HepG2 (cell line): ENCODE results near the gene ZFAND4. TPM values are rescaled to one million over a fixed set of nuclear protein-coding genes. Genes with fewer than 3 reads are reported as not detected.

Experiments used
- BATF2 ChIP-seq: sonication (generic); formaldehyde crosslinking; IDR thresholded peaks from 2 replicates; pipeline ENCODE4 v1.8.0; 2022; ENCODE audit warnings: mild to moderate bottlenecking, missing genetic modification reagents, moderate library complexity
- FOXA1 ChIP-seq, 2 experiments: fragments of 450-650 bp in 1 of 2; sonication (generic) in 1 of 2; formaldehyde crosslinking in 1 of 2; IDR thresholded peaks; 2 replicates each; pipeline versions ENCODE4 v1.4.0 to v1.6.1; 2016 to 2020; ENCODE audit warnings: missing genetic modification reagents in 1 of 2
- HDAC2 ChIP-seq: sonication (generic); formaldehyde crosslinking; IDR thresholded peaks from 2 replicates; pipeline ENCODE4 v1.4.0; 2020; ENCODE audit warnings: missing genetic modification reagents
- ISL2 ChIP-seq: sonication (generic); formaldehyde crosslinking; IDR thresholded peaks from 2 replicates; pipeline ENCODE4 v1.5.0; 2020; ENCODE audit warnings: missing genetic modification reagents
- KDM6A ChIP-seq: IDR thresholded peaks from 2 replicates; pipeline ENCODE4 v1.6.1; 2016; ENCODE audit warnings: low read depth
- RXRB ChIP-seq: IDR thresholded peaks from 2 replicates; pipeline ENCODE4 v1.6.1; 2016; ENCODE audit warnings: borderline replicate concordance, missing genetic modification reagents, missing compliant biosample characterization
- ZBTB40 ChIP-seq, 2 experiments: fragments of 450-650 bp in 1 of 2; sonication (generic) in 1 of 2; formaldehyde crosslinking in 1 of 2; IDR thresholded peaks; 2 replicates each; pipeline versions ENCODE4 v1.6.1 to v1.8.0; 2016 to 2022; ENCODE audit warnings: antibody characterized with exemption in 1 of 2, mild to moderate bottlenecking in 1 of 2, missing genetic modification reagents in 1 of 2
- ZNF430 ChIP-seq: sonication (generic); formaldehyde crosslinking; IDR thresholded peaks from 2 replicates; pipeline ENCODE4 v1.9.0; 2021; ENCODE audit warnings: mild to moderate bottlenecking, missing genetic modification reagents
- ZNF512 ChIP-seq: sonication (generic); formaldehyde crosslinking; IDR thresholded peaks from 2 replicates; pipeline ENCODE4 v1.4.0; 2020; ENCODE audit warnings: mild to moderate bottlenecking, missing genetic modification reagents
- ZNF646 ChIP-seq: sonication (generic); formaldehyde crosslinking; IDR thresholded peaks from 2 replicates; pipeline ENCODE4 v1.9.0; 2021; ENCODE audit warnings: mild to moderate bottlenecking, missing genetic modification reagents
- polyA plus RNA-seq, 8 experiments: library from polyadenylated mRNA; depleted of rRNA in 3 of 8; stranded (reverse) in 7 of 8; unstranded in 1 of 8; fragments of >200 nt; fragmentation: Illumina TruSeq in 4 of 8; extraction: Trizol in 4 of 8; gene quantifications; 2 replicates each; pipeline versions ENCODE4 v1.2.1 to v1.2.3, GENCODE V29; 2011 to 2016; ENCODE audit warnings: low read depth in 4 of 8, missing spikeins in 1 of 8, mixed read lengths in 1 of 8; ENCODE audit not compliant: insufficient read depth in 1 of 8
- total RNA-seq, 5 experiments: library from RNA; depleted of rRNA; stranded (reverse); fragments of >200 nt; fragmentation: Illumina TruSeq; extraction: Trizol; gene quantifications; 2 replicates each; pipeline ENCODE4 v1.2.3, GENCODE V29; 2016; ENCODE audit warnings: low read depth in 1 of 5

The ZFAND4 gene
- total and polyA plus RNA-seq, 2 of the 13 experiments (the other 11 are each of a cell fraction or from before 2014, with no cell fraction given): 2.9 to 9.2 TPM

- no peak for TF ChIP-seq BATF2 (CRISPR knock-in tag)
- TF ChIP-seq HDAC2 (CRISPR knock-in tag): peak; percentile 33; the same call in 1 of the 2 replicates
- no peak for TF ChIP-seq FOXA1 (IDR thresholded peaks at IDR 0.05)
- 0 out of 2 replicates have a peak, but pooled peaks have one; percentile 42 for TF ChIP-seq FOXA1 (CRISPR knock-in tag; IDR thresholded peaks at IDR 0.05)
- TF ChIP-seq ZNF430: no peak
- peak; percentile 50 for TF ChIP-seq ZBTB40 (IDR thresholded peaks at IDR 0.05)
- TF ChIP-seq ZBTB40 (CRISPR knock-in tag; IDR thresholded peaks at IDR 0.05): peak; percentile 88
- peak; percentile 65 for TF ChIP-seq ISL2 (CRISPR knock-in tag)
- TF ChIP-seq ZNF646 (CRISPR knock-in tag): no peak
- TF ChIP-seq ZNF512: no peak
- TF ChIP-seq RXRB (CRISPR knock-in tag): 0 out of 2 replicates have a peak, but pooled peaks have one; percentile 53
- TF ChIP-seq KDM6A (CRISPR knock-in tag): peak; percentile 66; the same call in 1 of the 2 replicates
These were observed 96.5 kb downstream of the ZFAND4 start (continued) for GRCh38 chr10:45575966-45576597.
